Astrocyte of the spinal cord (primary cell): ENCODE results near the gene SMS.

Source experiments
- DNase-seq: peaks from one replicate; pipeline ENCODE4 v3.0.0; 2011; ENCODE audit warnings: low read depth, low spot score
- H3K4me3 ChIP-seq: 2 replicates; pipeline ENCODE4 v1.5.1; 2011; ENCODE audit warnings: low read depth, mild to moderate bottlenecking, low read length, moderate library complexity
- CTCF ChIP-seq: IDR thresholded peaks from 2 replicates; pipeline ENCODE4 v1.5.1; 2012; ENCODE audit warnings: low read depth, mild to moderate bottlenecking, low read length, inconsistent platforms
- in situ Hi-C: cut with HindIII; loops from 2 replicates; pipeline ENCODE4 v1.10.0; 2017; ENCODE audit warnings: low sequenced_read_pairs

Gene SMS

GRCh38 chrX:21998037-21998436 lies 57.5 kb downstream of the SMS start:
- in situ Hi-C loops = no loop called here
- TF ChIP-seq CTCF = no peak
- DNase-seq = no peak
- H3K4me3 ChIP-seq = no peak overlapping the region

- no peak for DNase-seq
- no peak for TF ChIP-seq CTCF
- no peak overlapping the region for H3K4me3 ChIP-seq
Observed at GRCh38 chrX:22004866-22005265, 64.4 kb downstream of the SMS start.

GRCh38 chrX:22012051-22012450 lies 71.5 kb downstream of the SMS start:
- no peak for DNase-seq
- no peak overlapping the region for H3K4me3 ChIP-seq
- in situ Hi-C loops = no loop called here

More at GRCh38 chrX:22004866-22005265, 64.4 kb downstream of the SMS start:
- in situ Hi-C loops = no loop called here

GRCh38 chrX:22012931-22013330 lies 72.4 kb downstream of the SMS start:
- no peak for DNase-seq
- in situ Hi-C loops = no loop called here
- TF ChIP-seq CTCF = no peak
- no peak overlapping the region for H3K4me3 ChIP-seq

More at GRCh38 chrX:22012051-22012450, 71.5 kb downstream of the SMS start:
- TF ChIP-seq CTCF = no peak

GRCh38 chrX:22015139-22015750 lies 74.7 kb downstream of the SMS start:
- no peak overlapping the region for H3K4me3 ChIP-seq
- in situ Hi-C loops = no loop called here
- TF ChIP-seq CTCF = no peak
- DNase-seq = no peak

- TF ChIP-seq CTCF = no peak
- no peak for DNase-seq
- no peak overlapping the region for H3K4me3 ChIP-seq
- in situ Hi-C loops = no loop called here
Observed at GRCh38 chrX:22021751-22022324, 81.3 kb downstream of the SMS start.
